GM13977 (cell line): Measurements from ENCODE around the gene ERGIC1.

Experiments
- DNase-seq: peaks from one replicate; pipeline ENCODE4 v3.0.0; 2012; ENCODE audit warnings: low spot score
- CTCF ChIP-seq: IDR thresholded peaks from 2 replicates; pipeline ENCODE4 v1.5.1; 2012; ENCODE audit warnings: mild to moderate bottlenecking, control low read depth; ENCODE audit not compliant: insufficient read depth; ENCODE audit errors: extremely low read depth, missing control alignments
- in situ Hi-C: fragments of 300-500 bp; cut with MboI; formaldehyde crosslinking; loops from one replicate; pipeline ENCODE4 v1.12.0; 2022; ENCODE audit warnings: low sequenced_read_pairs, low pct_unique_long_range_greater_than_20kb, mixed read lengths, inconsistent platforms; ENCODE audit not compliant: unreplicated experiment

ERGIC1 gene

GRCh38 chr5:172935096-172935495 is 101.0 kb downstream of the ERGIC1 start:
- in situ Hi-C loops = loop anchor here (10.0 to 25.0 kb wide), 2 partner anchors 230 to 448 kb away; no protein-coding TSS in a partner anchor
- DNase-seq = no peak
- no peak for TF ChIP-seq CTCF

- in situ Hi-C loops = loop anchor here (10.0 to 25.0 kb wide), 2 partner anchors 232 to 449 kb away; no protein-coding TSS in a partner anchor
- TF ChIP-seq CTCF = no peak
- DNase-seq = no peak
Measured at GRCh38 chr5:172936401-172936800, 102.3 kb downstream of the ERGIC1 start.

- in situ Hi-C loops = loop anchor here (10.0 to 25.0 kb wide), 2 partner anchors 234 to 452 kb away; no protein-coding TSS in a partner anchor
- peak; percentile 33 for TF ChIP-seq CTCF
- DNase-seq = no peak
Measured at GRCh38 chr5:172939071-172939470, 105.0 kb downstream of the ERGIC1 start.

- no peak for TF ChIP-seq CTCF
- no peak for DNase-seq
- in situ Hi-C loops = loop anchor here (10.0 to 25.0 kb wide), 2 partner anchors 235 to 452 kb away; no protein-coding TSS in a partner anchor
Measured at GRCh38 chr5:172939611-172940267, 105.7 kb downstream of the ERGIC1 start.

- in situ Hi-C loops = loop anchor here (25.0 kb wide), 1 partner anchor 453 kb away; no protein-coding TSS in a partner anchor
- DNase-seq = no peak
- TF ChIP-seq CTCF = no peak
Measured at GRCh38 chr5:172940268-172941066, 106.4 kb downstream of the ERGIC1 start.

GRCh38 chr5:172941067-172941516 is 107.0 kb downstream of the ERGIC1 start:
- no peak for TF ChIP-seq CTCF
- DNase-seq = no peak
- in situ Hi-C loops = loop anchor here (25.0 kb wide), 1 partner anchor 454 kb away; no protein-coding TSS in a partner anchor
